22Rv1 (cell line): ENCODE results near the gene LRP5.

Source experiments
- ZFX ChIP-seq: fragments of 450-650 bp; IDR thresholded peaks from 2 replicates; pipeline ENCODE4 v1.6.1; 2017; ENCODE audit warnings: antibody characterized with exemption, borderline replicate concordance
- TF ChIP-seq, protein P1 (sequence below): fragments of 450-650 bp; IDR thresholded peaks from 2 replicates; pipeline ENCODE4 v1.5.1; 2017; ENCODE audit warnings: mild to moderate bottlenecking

DNA sequence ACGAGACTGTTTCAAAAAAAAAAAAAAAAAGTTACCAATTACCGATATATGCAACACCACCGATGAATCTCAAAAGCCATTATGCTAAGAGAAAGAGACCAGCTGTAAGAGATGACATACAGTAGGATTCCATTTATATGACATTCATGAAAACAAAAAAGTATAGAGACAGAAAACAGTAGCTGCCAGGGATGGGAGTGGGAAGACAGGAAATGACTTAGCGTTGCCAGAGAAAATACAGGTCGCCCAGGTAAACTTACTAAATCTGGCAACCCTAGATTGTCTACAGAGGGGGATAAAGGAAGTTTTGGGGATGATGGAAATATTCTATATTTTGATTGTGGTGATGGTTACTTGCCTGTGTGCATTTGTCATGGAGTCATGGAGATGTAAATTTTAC is 32.7 kb upstream of the LRP5 start:
- TF ChIP-seq, protein P1, sequence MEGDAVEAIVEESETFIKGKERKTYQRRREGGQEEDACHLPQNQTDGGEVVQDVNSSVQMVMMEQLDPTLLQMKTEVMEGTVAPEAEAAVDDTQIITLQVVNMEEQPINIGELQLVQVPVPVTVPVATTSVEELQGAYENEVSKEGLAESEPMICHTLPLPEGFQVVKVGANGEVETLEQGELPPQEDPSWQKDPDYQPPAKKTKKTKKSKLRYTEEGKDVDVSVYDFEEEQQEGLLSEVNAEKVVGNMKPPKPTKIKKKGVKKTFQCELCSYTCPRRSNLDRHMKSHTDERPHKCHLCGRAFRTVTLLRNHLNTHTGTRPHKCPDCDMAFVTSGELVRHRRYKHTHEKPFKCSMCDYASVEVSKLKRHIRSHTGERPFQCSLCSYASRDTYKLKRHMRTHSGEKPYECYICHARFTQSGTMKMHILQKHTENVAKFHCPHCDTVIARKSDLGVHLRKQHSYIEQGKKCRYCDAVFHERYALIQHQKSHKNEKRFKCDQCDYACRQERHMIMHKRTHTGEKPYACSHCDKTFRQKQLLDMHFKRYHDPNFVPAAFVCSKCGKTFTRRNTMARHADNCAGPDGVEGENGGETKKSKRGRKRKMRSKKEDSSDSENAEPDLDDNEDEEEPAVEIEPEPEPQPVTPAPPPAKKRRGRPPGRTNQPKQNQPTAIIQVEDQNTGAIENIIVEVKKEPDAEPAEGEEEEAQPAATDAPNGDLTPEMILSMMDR, result no peak
- no peak for TF ChIP-seq ZFX
